DMS153 treated with DMSO at 0.1 percent for 48 hours (cell line): ENCODE measurements around the gene ARPC2.
"Not testable (repeated sequence)": the region's sequence is repeated elsewhere in the genome, so short reads cannot be mapped to it uniquely, and the experiment has no call there.

ENCODE experiments used
- DNase-seq: peaks from one replicate; lab custom pipeline; 2025; ENCODE audit not compliant: unreplicated experiment; lab: John Stamatoyannopoulos, UW

The ARPC2 gene

DNA sequence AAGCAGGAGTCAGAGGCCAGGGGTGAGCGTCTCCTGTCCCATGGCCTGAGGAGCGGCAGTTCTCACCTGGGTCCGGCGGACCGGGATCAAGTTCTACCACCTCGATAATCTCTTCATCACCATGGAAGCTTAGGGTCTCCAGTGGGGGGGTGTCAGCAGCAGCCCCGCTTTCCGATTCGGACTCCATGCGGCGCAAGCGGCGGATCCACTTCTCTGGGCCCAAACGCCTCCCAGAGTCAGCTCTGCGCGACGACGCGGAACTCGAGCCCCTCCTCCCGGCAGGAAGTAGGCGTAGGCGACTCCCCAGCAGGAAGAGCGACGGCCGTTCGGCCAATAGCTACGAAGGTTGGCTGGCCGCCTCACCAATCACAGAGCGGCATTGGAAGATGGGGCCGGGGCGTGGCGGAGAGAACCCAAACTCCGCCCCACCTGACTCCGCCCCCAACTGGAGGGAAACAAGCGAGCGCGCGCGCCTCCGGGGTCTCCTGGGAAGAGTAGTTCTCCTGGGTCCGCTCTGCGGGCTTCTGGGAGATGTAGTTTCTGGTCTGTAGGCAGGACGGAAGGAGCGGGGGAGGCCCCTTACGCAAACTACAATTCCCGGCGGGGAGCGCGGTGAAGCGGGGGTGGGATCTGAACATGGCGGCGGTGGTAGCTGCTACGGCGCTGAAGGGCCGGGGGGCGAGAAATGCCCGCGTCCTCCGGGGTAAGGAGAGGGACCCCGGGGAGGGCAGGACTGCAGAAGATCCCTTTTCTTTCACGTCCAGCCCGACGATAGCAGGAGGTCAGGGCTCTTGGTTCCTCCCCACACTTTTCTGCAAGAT is 53.1 kb downstream of the ARPC2 start, which contains the start of the genes AAMP and PNKD:
Gene AAMP, minus strand, starts transcription at position 238 of the 821 bp plus-strand sequence. Its CDS starts 51 bp downstream, at position 187.
Gene PNKD, plus strand, starts transcription at position 620 of the 821 bp plus-strand sequence. Its CDS starts 17 bp downstream, at position 637.
- peak; percentile 99 for DNase-seq

DNA sequence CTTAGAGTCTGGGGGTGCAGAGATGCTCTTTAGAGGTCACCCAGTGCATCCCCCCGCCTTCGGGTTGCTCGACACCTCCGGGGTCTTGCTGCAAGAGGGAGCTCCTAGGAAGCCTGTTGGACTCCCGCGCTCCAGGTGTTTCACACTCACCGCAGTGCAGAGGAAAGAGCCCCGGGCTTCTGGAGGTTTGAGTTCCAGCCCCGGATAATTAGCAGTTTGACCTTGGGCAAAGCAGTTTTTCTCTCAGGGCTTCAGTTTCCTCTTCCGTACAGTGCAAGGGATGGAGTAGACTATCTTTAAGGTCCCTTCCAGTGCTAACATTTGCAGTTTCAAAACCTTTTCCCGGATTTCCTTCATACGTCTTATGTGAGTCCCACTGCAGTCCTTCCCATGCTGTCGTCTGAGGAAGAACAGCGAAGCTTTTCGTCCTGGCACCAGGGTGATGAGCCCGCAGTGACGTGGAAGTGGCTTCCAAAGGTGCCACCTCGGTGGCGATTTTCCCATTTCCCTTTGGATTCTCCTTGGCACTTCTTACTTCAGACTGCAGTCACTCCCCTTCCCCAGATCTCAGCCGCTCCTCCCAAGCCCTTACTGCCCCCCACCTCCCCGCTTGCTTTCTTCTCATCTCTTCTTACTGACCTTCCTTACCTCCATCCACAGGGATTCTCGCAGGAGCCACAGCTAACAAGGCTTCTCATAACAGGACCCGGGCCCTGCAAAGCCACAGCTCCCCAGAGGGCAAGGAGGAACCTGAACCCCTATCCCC is 53.9 kb downstream of the ARPC2 start:
- no peak for DNase-seq

DNA sequence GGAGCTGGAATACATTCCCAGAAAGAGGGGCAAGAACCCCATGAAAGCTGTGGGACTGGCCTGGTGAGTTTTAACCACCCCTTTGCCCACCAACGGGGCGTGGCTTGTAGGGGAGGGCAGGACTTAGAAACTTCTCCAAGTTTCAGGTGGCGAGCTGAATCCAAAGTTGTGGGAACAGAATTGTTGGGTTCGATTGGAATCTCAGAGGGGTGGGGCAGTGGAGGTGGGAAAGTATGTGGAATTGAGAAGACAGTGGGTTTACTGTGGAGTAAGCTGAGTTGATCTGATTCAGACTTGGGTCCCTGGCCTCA is 54.5 kb downstream of the ARPC2 start:
- DNase-seq: no peak

DNA sequence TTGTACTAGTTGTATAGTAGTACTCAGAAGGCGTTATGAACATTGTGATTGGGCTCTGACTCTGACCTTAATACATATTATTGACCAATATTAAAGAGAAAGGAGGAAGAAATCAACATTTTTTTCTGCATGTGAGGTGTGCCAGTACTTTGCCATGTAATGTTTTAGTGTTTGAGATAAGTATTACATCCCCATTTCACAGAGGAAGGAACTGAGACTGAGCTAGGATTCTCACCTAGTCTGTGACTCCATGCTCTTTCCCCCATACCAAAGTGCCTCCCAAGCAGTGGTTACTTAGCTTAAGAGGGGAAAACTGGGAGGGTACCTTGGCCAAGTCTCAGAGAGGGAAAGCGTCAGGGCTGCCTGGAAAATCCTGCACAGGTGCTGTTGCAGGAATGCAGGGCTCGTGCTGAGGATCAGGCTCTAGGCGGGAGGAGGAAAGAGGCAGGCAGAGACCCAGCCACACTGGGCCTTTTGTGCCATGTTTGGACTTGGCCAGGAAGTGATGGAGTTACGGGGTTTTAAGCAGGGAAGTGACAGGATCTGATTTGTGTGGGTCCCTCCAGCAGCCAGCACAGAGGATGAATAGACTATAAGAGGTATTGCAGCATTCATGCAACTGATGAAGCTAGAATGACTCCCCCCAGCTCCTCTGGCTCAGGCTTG is 55.0 kb downstream of the ARPC2 start:
- no peak for DNase-seq

DNA sequence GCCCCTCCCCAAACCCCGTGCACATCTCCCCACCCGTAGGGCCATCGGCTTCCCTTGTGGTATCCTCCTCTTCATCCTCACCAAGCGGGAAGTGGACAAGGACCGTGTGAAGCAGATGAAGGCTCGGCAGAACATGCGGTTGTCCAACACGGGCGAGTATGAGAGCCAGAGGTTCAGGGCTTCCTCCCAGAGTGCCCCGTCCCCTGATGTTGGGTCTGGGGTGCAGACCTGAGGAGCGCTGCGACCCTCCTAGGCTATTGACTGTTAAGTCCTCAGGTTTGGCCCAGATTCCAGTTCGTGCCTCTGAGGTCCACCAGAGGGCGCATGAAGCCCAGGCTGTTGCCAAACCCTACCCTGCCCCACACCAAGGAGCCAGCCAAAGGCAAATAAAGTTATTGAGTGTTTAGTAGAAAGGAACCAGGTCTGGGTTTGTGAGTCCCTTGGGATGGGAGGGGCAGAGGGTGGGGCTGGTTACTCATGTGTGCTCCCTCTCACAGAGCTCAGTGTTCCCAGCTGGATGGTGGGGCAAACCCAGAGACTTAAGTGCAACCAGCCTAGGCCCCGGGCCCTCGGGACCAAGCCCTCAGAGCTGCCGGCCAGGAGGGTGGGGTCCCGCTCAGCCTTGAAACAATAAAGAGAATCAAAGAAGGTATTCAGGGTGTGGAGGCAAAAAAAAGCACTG is 55.7 kb downstream of the ARPC2 start:
- DNase-seq: peak; percentile 87

DNA sequence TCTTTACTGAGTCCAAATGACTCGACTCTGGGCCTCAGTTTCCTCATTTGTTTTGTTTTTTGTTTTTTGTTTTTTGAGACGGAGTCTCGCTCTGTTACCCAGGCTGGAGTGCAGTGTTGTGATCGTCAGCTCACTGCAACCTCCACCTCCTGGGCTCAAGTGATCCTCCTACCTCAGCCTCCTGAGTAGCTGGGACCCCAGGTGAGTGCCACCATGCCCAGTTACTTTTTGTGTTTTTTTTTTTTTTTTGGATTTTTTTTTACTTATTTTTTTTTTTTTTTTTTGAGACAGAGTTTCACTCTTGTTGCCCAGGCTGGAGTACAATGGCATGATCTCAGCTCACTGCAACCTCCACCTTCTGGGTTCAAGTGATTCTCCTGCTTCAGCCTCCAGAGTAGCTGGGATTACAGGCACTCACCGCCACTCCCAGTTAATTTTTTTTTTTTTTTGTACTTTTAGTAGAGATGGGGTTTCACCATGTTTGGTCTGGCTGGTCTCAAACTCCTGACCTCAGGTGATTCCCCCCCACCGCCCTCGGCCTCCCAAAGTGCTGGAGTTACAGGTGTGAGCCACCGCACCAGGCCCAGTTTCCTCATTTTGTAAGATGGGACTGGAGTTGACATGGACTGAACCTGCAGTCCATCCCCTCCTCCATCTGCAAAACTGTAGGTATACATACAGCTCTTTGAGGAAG is 56.4 kb downstream of the ARPC2 start:
- not testable (repeated sequence) for DNase-seq

DNA sequence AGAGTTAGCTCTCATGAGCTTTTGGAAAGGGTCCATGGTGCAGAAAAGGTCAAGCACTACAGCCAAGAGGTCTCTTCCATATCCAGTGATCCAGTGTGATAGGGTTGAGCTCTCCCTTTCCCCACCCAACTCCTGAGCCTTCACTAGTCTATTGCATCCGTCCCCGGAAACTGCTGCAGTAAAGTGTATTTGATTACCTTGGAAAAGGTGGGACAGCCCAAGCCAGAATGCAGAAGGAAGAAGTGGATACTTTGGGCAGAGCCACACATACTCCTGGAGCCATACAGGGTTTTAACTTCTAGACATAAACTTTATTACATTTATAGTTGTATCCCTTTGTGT is 56.9 kb downstream of the ARPC2 start:
- DNase-seq: no peak

DNA sequence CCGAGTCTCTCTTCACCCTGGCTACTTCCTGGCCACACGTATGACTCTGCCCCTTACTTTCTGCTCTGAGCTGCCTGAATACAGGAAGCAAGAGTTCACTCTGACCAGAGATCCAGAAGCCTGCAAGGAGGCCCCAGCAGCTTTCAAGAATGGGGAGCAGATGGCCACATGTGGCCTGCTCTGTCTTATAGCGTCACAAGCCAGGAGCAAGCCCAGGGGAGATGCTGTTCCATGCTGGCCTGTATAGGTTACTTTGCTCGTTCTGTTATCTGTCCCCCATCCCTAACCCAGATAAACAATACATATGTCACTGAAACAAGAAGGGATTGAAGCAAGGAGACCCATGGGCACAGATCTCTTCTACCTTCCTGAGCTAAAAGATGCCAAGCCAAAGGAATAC is 57.6 kb downstream of the ARPC2 start:
- no peak for DNase-seq

DNA sequence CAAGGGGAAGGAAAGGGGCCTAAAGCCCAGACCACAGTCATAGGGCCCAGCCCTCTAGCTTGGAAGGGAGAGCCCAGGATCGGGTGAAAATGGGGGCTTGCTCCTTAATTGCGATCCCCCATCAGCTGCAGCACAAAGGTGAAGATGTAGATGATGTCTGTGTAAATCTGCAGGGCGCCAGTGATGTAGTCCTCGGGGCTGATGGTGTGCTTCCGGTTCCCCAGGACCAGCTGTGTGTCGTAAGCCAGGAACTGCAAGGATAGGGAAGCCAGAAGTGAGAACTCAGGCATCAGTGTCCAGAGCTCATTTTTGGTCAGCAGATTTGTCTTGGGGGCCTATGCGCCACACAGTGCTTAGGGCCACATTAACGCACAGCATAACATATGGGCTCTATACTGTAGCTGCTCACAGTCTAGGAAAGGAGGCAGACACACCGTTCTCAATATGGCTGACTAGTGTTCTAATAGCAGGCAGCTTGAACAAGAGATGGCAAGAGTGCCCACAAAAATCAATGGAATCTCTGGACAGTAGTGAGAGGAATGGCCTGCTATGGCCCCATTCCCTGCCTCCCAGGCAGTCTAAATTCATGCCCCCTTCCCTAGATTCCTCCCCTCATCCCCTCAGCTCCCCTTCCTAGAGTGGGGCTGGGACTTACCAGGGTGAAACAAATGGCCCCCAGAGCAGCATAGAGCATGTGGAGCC is 58.5 kb downstream of the ARPC2 start:
- no peak for DNase-seq

DNA sequence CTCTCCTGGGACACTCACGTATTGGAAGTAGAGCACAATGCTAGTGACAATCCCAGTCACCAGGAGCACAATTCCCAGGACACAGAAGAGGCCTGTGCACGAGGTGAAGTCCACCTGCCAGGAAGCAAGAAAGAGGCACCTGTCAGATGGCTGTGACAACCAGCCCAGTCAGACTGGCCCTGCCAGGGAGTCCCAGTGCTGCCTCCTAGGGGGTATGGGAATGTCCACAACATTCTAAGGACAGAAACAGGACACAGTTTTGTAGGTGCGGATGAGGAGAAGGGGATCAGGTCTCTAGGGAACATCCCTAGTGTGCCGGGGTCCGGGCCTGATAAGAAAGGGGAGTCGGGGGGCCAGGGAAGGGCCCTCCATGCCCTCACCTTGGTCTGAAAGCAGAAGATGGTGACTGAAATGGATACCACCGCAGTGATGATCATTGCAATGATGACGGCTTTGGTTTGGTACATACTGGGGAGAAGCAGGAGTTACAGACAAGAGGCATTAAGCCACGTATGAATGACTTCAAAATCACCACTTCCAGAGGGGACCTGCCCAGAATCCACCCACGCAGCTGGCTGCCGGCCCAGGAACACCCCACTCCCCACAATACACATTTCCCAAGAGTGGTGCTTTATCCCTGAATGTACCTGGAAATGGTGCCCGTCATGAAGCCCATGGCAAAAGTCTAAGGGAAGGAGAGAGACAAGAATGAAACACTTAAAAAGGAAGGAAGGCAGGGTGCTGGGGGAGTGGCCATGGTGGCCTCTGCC is 60.2 kb downstream of the ARPC2 start:
- no peak for DNase-seq

DNA sequence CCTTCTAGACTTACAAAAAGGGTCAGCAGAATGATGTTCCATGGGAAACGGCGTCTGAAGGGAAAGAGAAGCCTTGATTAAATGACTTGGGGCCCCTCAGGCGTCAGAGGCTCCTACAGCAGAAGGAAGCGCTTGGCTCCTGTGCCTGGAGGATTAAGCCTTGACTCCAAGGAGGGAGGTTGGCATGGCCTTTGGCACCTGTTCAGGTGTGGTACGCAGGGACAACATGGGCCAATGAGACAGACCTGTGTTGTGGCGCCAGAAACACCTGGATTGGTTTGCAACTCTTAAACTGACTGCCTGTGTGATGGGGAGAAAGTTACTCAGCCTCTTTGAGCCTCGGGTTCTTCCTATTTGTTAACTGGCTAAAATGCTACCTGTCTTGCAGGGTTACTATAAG is 60.9 kb downstream of the ARPC2 start:
- no peak for DNase-seq

DNA sequence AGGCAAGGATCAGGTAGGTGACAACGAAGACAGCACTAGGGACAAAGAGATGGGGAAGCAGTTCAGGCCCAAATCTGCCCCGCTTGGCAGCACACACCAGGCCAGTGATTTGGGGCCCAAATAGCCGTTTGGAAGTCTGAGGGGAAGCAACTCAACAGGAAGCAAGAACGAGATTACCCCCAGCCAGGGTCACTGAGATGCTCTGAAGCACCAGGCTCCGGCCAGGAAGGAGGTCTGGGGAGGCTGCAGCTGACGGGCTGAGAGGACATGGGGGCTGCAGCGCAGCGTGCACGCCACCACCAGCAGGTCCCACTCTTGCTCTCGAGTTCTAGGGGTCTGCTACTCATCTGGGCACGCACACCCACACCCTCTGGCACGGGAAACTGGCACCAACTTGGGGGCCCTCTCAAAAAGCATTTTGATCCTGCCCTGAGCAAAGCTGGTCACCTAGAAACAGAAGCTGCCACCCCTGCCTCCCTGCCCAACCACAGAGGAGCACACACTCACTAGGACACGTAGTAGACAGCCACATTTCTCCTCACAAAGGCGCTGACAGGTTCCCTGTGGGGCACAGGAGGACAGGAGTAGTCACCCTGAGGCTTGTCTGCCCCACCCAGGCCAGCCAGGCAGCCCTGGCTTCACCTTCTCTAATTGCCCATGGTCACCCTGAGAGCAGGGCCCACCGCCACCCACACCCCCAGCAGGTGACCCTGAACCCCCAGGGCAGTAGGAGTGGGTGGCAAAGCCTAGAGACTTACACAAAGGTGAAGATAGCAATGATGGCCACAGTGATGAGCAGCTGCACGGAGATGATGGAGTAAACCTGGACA is 61.8 kb downstream of the ARPC2 start:
- DNase-seq: no peak

DNA sequence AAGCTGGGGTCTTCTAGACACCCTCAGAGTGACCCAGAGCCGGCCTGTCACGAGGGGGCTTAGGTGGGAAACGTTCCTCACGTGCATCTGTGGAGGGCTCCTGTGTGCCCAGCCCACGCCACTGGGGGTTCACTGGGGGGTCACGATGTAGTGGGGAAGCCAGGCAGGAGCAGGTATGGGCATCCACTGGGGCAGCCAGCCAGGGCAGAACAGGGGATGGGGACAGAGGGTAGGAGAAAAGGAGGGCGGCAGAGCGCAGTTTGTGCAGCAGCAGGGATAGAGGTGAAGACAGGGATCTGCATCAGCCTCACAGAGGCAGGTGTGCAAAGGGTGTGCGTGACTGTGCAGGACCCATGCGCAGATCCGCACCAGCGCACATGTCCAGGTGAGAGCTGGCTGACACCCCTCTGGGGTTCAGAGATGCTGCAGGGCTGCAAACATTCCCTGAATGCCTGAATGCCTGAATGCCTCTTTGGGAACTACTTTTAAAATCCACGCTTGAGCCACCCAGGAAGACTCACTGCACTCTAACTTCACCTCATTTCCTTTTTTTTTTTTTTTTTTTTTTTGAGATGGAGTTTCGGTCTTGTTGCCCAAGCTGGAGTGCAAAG is 63.4 kb downstream of the ARPC2 start:
- DNase-seq: no peak

DNA sequence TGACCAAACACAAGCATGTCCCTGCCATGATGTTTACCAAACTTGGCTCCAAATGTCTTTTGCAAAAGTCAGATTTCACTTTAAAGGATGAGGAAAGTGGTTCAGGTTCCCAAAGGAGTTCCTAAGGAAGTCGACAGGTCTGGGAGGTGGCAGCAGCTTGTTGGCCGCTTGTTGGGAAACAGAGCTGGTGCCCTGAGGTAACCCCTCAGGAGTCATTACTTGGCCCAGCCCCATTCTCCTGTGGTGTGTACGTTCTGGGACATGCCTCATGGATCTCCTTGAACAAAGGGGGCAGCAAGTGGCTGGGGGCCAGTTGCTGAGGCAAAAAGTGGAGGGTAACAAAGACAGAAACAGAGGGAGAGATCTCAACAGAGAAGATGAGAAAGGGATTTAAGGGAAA is 64.5 kb downstream of the ARPC2 start:
- no peak for DNase-seq

DNA sequence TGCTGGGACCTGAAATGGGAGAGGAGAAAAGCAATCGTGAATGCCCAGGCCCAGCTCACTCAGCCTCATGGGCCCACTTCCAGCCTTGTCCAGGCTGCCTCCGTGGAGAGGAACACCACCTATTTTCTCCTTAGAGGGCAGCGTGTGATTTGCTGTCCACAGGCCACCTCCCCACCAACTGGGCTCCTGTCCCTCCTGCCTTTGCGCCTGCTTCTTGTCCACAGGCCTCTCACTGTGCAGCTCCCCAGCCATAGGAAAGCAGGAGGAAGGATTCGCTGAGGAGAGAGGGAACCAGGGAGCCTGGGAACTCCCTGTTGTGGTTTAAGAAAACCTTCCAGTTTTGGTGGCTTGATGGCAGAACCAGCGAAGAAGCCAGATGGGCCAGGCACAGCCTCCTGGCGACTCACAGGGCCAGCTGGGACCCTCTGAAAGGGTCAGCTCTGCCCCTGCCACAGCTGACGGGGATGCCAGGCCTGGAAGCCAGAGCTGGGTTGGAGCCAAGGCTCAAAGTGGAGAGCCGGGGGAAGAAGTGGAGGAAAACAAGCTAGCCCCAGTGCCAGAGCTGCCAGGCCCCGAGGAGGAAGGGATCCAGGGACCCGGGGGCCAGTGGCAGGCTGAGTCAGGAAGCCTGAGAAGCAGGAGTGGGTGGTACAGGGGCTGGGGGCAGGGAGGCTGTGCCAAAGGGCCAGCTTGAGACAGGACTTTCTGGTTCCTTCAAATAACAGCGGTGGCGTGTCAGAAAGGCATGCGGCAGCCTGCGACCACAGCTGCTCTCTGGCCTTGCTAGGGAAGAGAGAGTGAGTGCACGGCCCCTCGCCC is 65.4 kb downstream of the ARPC2 start:
- DNase-seq: no peak

DNA sequence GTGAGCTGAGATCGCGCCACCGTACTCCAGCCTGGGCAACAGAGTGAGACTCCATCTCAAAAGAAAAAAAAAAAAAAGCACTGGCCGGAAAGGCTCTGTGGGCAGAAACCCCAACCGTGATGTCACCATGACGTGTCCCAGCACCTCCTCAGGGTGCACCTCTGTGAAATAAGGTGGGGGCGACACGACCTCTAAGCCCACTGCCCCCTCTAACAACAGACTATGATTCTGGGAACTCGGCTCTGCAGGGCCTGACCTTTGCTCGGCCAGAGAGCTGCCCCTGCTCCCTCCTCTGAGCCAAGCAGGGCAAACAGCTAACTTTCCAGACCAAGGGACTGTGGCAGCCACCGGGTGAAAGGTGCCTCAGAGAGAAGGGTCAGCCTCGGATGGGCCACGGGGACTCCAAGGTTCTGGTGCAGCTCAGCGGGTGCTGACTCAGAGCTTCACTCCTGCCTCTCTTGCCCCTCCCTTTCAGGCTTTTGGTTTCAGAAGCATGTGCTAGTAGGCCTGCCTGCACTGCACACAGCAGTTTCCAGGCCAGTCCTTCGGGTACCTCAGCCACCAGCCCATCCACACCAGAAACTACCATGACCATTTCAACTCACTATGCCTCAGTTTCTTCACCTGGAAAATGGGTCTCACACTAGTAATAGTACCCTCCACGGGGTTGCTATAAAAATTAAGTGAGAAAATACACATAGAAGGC is 67.3 kb downstream of the ARPC2 start:
- DNase-seq: no peak

DNA sequence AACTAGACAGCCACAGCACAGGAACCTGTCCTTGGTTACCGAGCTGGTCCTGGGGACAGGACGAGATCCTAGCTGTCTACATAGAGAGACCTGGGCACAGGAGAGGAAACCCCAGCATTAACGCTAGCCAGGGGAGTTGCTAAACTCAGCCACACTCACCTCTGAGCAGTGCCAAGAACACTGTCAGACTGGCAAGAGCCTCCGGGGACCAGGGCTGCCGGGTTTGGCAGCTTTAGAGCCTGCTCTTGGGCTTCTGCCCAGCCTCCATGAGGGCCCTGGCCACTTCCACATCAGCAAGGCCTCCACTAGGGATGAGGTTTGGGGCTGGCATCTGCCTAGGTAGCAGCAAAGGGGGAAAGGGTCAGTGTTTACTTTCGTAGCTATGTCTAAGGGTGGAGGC is 68.6 kb downstream of the ARPC2 start:
- DNase-seq: no peak
